ENCODE results near the gene DUSP6. TPM values are rescaled to one million over a fixed set of nuclear protein-coding genes. Genes with fewer than 3 reads are reported as not detected.

Gene DUSP6
- total RNA-seq, 4 donors from 2014 or later, result 33.1 to 71.0 (median 46.7) TPM

DNA sequence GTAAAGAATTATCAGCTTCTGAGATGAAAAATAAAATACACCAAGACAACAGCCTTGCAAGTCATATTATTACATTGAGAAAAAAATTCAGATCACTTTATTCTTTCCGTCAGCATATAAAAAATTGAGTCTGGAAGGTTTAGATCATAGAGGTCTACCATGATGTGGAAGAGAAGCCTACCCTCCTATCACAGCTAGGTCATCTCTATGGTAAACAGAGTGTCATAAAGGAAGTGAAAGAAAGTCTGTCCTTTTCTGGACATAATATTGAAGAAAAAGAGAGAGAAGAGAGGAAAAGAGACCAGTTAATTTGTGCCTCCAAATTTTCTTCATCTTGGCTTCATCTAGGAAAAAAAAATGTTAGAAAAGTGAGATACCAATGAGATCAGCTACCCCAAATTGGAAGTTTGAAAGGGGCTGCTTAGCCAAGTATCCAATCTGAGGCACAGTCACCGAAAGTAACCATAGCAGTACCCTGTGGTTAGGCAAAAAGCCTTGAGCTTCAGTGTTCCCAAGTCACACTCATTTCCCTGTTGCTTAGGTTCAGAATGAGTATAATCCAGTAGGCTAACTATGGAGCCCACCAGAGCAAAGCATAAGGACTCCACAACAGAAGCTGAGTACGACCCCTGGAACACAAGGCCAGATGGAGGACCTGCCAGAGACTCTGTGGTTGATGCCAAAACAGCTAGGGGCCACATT lies 38.1 kb downstream of the DUSP6 start:
- Histone ChIP-seq H3K4me3 (no peak overlapping the region), H3K36me3 (no peaks in the 10 kb centered on the region), H3K9me3 (no peaks in the 10 kb centered on the region), H3K27ac (no peak overlapping the region), H3K27me3 (no peaks in the 10 kb centered on the region), H3K4me1 (no peaks in the 10 kb centered on the region)
- DNase-seq, result no peak
- no peak for TF ChIP-seq POLR2A (IDR thresholded peaks at IDR 0.05)
- TF ChIP-seq, protein P1, sequence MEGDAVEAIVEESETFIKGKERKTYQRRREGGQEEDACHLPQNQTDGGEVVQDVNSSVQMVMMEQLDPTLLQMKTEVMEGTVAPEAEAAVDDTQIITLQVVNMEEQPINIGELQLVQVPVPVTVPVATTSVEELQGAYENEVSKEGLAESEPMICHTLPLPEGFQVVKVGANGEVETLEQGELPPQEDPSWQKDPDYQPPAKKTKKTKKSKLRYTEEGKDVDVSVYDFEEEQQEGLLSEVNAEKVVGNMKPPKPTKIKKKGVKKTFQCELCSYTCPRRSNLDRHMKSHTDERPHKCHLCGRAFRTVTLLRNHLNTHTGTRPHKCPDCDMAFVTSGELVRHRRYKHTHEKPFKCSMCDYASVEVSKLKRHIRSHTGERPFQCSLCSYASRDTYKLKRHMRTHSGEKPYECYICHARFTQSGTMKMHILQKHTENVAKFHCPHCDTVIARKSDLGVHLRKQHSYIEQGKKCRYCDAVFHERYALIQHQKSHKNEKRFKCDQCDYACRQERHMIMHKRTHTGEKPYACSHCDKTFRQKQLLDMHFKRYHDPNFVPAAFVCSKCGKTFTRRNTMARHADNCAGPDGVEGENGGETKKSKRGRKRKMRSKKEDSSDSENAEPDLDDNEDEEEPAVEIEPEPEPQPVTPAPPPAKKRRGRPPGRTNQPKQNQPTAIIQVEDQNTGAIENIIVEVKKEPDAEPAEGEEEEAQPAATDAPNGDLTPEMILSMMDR (IDR thresholded peaks at IDR 0.05), result no peak

GRCh38 chr12:89311703-89312293 lies 40.5 kb downstream of the DUSP6 start:
- DNase-seq, result no peak
- Histone ChIP-seq H3K27ac (no peak overlapping the region), H3K27me3 (no peaks in the 10 kb centered on the region), H3K4me3 (no peak overlapping the region), H3K36me3 (no peaks in the 10 kb centered on the region), H3K4me1 (no peaks in the 10 kb centered on the region), H3K9me3 (no peaks in the 10 kb centered on the region)
- no peak for TF ChIP-seq POLR2A (IDR thresholded peaks at IDR 0.05)
- TF ChIP-seq, protein P1 (IDR thresholded peaks at IDR 0.05), result no peak

- H3K4me1 ChIP-seq, result no peaks in the 10 kb centered on the region
- no peaks in the 10 kb centered on the region for H3K36me3 ChIP-seq
- DNase-seq, result no peak
- no peaks in the 10 kb centered on the region for H3K9me3 ChIP-seq
- H3K4me3 ChIP-seq, result no peak overlapping the region
- TF ChIP-seq, protein P1 (IDR thresholded peaks at IDR 0.05), result no peak
- TF ChIP-seq POLR2A (IDR thresholded peaks at IDR 0.05), result no peak
- no peaks in the 10 kb centered on the region for H3K27me3 ChIP-seq
- no peak overlapping the region for H3K27ac ChIP-seq
These were observed 42.5 kb downstream of the DUSP6 start for GRCh38 chr12:89309815-89310214.

DNA sequence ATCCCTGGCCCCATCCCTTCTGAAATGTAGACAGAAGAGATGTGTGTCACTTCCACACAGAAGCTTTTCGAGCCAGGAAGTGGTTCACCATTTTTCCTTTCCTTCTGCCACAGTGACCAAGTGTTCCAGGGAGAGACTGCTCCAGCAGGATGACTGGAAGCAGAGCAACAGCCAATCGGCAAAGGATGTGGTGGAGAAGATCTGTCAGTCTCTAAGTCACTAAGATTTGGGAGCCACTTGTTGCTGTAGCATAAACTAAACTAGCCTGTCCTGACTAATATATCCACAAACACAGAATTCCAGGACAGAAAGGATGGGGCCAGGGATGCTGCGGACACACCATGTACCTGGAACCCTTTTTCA lies 42.9 kb downstream of the DUSP6 start:
- TF ChIP-seq POLR2A (IDR thresholded peaks at IDR 0.05), result no peak
- TF ChIP-seq, protein P1 (IDR thresholded peaks at IDR 0.05), result no peak
- Histone ChIP-seq H3K4me3 (no peak overlapping the region), H3K4me1 (no peaks in the 10 kb centered on the region), H3K27me3 (no peaks in the 10 kb centered on the region), H3K27ac (no peak overlapping the region), H3K36me3 (no peaks in the 10 kb centered on the region), H3K9me3 (no peaks in the 10 kb centered on the region)
- no peak for DNase-seq

DNA sequence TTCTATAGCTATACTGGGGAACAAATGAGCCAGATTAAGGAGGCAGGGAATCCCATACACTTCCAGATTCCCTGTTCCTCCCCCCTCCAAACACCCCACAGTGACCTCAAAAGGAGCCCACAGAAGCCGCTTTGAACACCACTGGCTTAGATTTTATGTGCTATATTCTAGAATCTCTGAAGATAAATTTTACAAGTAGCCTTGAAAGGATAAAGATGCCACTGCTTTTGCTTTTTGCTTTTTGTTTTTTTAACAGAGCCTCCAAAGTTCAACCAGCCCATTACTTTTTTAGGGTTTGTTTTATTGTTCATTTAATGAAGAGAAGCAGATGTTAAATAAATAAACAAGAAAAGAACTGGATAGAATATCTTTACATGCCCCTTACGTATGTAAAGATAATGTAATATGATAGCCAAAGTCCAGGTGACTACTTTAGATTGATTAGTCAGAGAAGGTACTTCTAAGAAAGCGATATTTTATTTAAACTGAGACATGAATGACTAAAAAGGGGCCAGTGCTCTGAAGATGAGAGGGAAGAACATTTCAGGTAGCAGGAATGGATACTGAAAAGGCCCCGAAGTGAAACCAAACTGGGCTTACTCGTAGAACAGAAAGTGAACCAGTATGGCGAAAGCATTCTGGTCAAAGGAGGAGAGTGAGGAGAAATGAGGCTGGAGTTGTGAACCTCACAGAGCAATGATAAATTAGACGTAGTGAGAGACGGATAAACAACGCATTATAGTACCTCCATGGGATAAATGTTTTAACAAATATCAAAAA lies 44.6 kb downstream of the DUSP6 start:
- DNase-seq, result no peak
- no peaks in the 10 kb centered on the region for H3K27me3 ChIP-seq
- no peak overlapping the region for H3K27ac ChIP-seq
- no peak for TF ChIP-seq POLR2A (IDR thresholded peaks at IDR 0.05)
- TF ChIP-seq, protein P1 (IDR thresholded peaks at IDR 0.05), result no peak
- H3K9me3 ChIP-seq, result no peaks in the 10 kb centered on the region
- no peaks in the 10 kb centered on the region for H3K4me1 ChIP-seq
- no peak overlapping the region for H3K4me3 ChIP-seq
- H3K36me3 ChIP-seq, result no peaks in the 10 kb centered on the region

Data from Peyer's patch (tissue), 4 donors.